Astrocyte (in vitro differentiated cells and primary cell): ENCODE results near the gene KRTAP20-4. TPM values are rescaled to one million over a fixed set of nuclear protein-coding genes. Genes with fewer than 3 reads are reported as not detected.

Source experiments
- DNase-seq: peaks from one replicate; pipeline ENCODE4 v3.0.0-alpha.2; 2010; ENCODE audit warnings: low read depth
- FAIRE-seq: peaks from 2 replicates; lab custom pipeline; 2011; peaks lifted over from hg19 to GRCh38; lab: Jason Lieb, UNC
- H2AFZ ChIP-seq: 2 replicates; pipeline ENCODE4 v1.6.0; 2012; ENCODE audit warnings: low read depth, low read length, inconsistent platforms
- H3K27ac ChIP-seq: 2 replicates; pipeline ENCODE4 v1.5.1; 2011; ENCODE audit warnings: low read depth, low read length, inconsistent platforms
- H3K27me3 ChIP-seq: 2 replicates; pipeline ENCODE4 v1.6.0; 2011; ENCODE audit warnings: low read length, inconsistent platforms; ENCODE audit not compliant: insufficient read depth
- H3K36me3 ChIP-seq: 2 replicates; pipeline ENCODE4 v1.5.1; 2011; ENCODE audit warnings: low read length, inconsistent platforms; ENCODE audit not compliant: insufficient read depth
- H3K4me1 ChIP-seq: 2 replicates; pipeline ENCODE4 v1.5.1; 2011; ENCODE audit warnings: low read length, inconsistent platforms; ENCODE audit not compliant: insufficient read depth
- H3K4me2 ChIP-seq: 2 replicates; pipeline ENCODE4 v1.6.0; 2012; ENCODE audit warnings: low read length, inconsistent platforms
- H3K4me3 ChIP-seq: 2 replicates; pipeline ENCODE4 v1.5.1; 2011; ENCODE audit warnings: low read depth, mild to moderate bottlenecking, low read length, inconsistent platforms; ENCODE audit not compliant: insufficient read depth
- H3K79me2 ChIP-seq: 2 replicates; pipeline ENCODE4 v1.6.0; 2012; ENCODE audit warnings: mild to moderate bottlenecking, low read length, inconsistent platforms; ENCODE audit not compliant: insufficient read depth
- H3K9ac ChIP-seq: 2 replicates; pipeline ENCODE4 v1.6.0; 2012; ENCODE audit warnings: mild to moderate bottlenecking, low read length, inconsistent platforms
- H3K9me3 ChIP-seq: 2 replicates; pipeline ENCODE4 v1.5.1; 2012; ENCODE audit warnings: low read depth, mild to moderate bottlenecking, low read length, inconsistent platforms; ENCODE audit not compliant: insufficient read depth
- H4K20me1 ChIP-seq: 2 replicates; pipeline ENCODE4 v1.6.0; 2012; ENCODE audit warnings: low read length, inconsistent platforms; ENCODE audit not compliant: insufficient read depth
- H3K27ac Mint-ChIP-seq: one replicate; pipeline ENCODE4 v1.8.0; 2021; ENCODE audit warnings: mild to moderate bottlenecking, mixed read lengths; ENCODE audit not compliant: unreplicated experiment
- H3K27me3 Mint-ChIP-seq: one replicate; pipeline ENCODE4 v1.8.0; 2021; ENCODE audit warnings: low read depth, mixed read lengths; ENCODE audit not compliant: unreplicated experiment
- H3K36me3 Mint-ChIP-seq: one replicate; pipeline ENCODE4 v1.8.0; 2021; ENCODE audit warnings: low read depth, mixed read lengths; ENCODE audit not compliant: unreplicated experiment
- H3K4me1 Mint-ChIP-seq: one replicate; pipeline ENCODE4 v1.8.0; 2021; ENCODE audit warnings: low read depth, mixed read lengths; ENCODE audit not compliant: unreplicated experiment
- H3K4me3 Mint-ChIP-seq: one replicate; pipeline ENCODE4 v1.8.0; 2021; ENCODE audit warnings: mild to moderate bottlenecking, moderate library complexity, mixed read lengths; ENCODE audit not compliant: unreplicated experiment
- H3K9me3 Mint-ChIP-seq: one replicate; pipeline ENCODE4 v1.8.0; 2021; ENCODE audit warnings: mild to moderate bottlenecking, mixed read lengths; ENCODE audit not compliant: unreplicated experiment
- CTCF ChIP-seq: IDR thresholded peaks from 2 replicates; pipeline ENCODE4 v1.5.1; 2011; ENCODE audit warnings: low read depth, mild to moderate bottlenecking, inconsistent platforms, low read length, moderate library complexity; ENCODE audit not compliant: insufficient read depth
- EZH2 ChIP-seq: IDR thresholded peaks from 2 replicates; pipeline ENCODE4 v1.6.1; 2012; ENCODE audit warnings: mild to moderate bottlenecking, low read length, inconsistent platforms; ENCODE audit not compliant: insufficient read depth
- total RNA-seq: library from RNA; stranded (reverse); gene quantifications from 2 replicates; pipeline ENCODE4 v1.2.1, GENCODE V29; 2021

KRTAP20-4 gene
- total RNA-seq, 1 donor from 2014 or later, result not detected

DNA sequence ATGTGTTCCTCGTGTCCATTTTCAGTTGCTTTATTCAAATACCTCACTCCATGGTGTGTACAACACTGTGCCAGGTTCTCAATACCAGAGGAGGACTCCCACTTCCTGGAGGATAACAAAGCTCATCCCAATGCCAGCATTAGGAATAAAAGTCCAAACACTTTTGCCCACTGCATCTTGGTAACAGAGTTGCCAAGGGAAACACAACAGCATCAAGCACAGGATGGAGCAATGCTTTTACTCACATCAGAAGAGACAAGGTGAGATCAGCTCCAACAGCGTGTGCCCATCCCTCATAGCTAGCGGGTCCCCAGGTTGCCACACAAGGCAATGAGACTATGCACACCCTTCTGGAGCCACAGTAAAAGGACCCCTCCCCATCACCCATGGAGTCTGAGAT, 2.9 kb downstream of the KRTAP20-4 start:
- Histone ChIP-seq H3K27ac (no peak overlapping the region), H3K27me3 (no peaks in the 10 kb centered on the region), H3K9ac (no peak overlapping the region), H3K4me3 (no peak overlapping the region), H3K36me3 (no peaks in the 10 kb centered on the region), H2AFZ (no peak overlapping the region), H3K9me3 (peaks cover 2% of the 10 kb centered on the region), H3K4me2 (no peak overlapping the region), H3K4me1 (no peaks in the 10 kb centered on the region), H4K20me1 (no peaks in the 10 kb centered on the region), H3K79me2 (no peaks in the 10 kb centered on the region)
- Mint-ChIP-seq H3K36me3 (no peaks in the 10 kb centered on the region), H3K4me1 (no peaks in the 10 kb centered on the region), H3K27me3 (no peaks in the 10 kb centered on the region), H3K9me3 (peaks cover 4% of the 10 kb centered on the region), H3K27ac (no peak overlapping the region), H3K4me3 (no peak overlapping the region)
- FAIRE-seq, result no peak
- TF ChIP-seq CTCF (no peak), EZH2 (no peak)
- DNase-seq, result no peak

DNA sequence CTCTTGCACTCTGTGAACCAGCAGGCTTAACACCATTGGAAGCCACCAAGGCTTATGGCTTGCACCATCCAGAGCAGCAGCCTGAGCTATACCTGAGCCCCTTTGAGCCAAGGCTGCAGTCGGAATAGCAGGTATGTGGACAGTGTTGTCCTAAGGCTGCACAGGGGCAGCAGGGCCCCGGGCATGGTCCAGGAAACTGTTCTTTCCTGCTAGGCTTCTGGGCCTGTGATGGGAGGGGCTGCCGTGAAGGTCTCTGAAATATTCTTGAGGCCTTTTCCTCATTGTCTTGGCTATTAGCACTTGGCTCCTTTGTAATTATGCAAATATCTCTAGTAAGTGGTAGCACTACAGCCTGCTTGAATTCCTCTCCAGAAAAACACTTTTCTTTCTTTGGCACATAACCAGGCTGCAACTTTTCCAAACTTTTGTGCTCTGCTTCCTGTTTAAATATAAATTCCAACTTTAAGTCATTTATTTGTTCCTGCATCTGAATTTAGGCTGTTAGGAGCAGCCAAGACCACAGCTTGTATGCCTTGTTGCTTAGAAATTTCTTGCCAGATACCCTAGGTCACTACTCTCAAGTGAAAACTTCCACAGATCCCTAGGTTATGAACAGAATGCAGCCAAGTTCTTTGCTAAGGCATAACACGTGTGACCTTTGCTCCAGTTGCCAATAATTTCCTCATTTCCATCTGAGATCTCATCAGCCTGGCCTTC, 5.2 kb downstream of the KRTAP20-4 start:
- Histone ChIP-seq H3K4me2 (no peak overlapping the region), H3K27me3 (no peaks in the 10 kb centered on the region)
- no peak overlapping the region for H3K4me3 Mint-ChIP-seq

More for the DNA sequence above, 5.2 kb downstream of the KRTAP20-4 start:
- Histone ChIP-seq H2AFZ (no peak overlapping the region), H3K4me1 (no peaks in the 10 kb centered on the region), H3K79me2 (no peaks in the 10 kb centered on the region), H3K4me3 (no peak overlapping the region), H3K36me3 (no peaks in the 10 kb centered on the region), H3K9ac (no peak overlapping the region), H3K27ac (no peak overlapping the region), H4K20me1 (no peaks in the 10 kb centered on the region), H3K9me3 (peaks cover under 1% of the 10 kb centered on the region)
- FAIRE-seq (no peak), DNase-seq (no peak)
- Mint-ChIP-seq H3K9me3 (peaks cover 4% of the 10 kb centered on the region), H3K27me3 (no peaks in the 10 kb centered on the region), H3K4me1 (no peaks in the 10 kb centered on the region), H3K36me3 (no peaks in the 10 kb centered on the region), H3K27ac (no peak overlapping the region)
- TF ChIP-seq EZH2 (no peak), CTCF (no peak)
